ENCODE measurements around the gene PDCD1LG2.

PDCD1LG2 gene

GRCh38 chr9:5532790-5533189 lies 22.5 kb downstream of the PDCD1LG2 start:
- no peak for FAIRE-seq

- no peak for FAIRE-seq
These were observed 26.4 kb downstream of the PDCD1LG2 start for GRCh38 chr9:5536684-5537083.

- FAIRE-seq: no peak
These were observed 33.8 kb downstream of the PDCD1LG2 start for GRCh38 chr9:5543875-5544702.

- FAIRE-seq: no peak
These were observed 39.6 kb downstream of the PDCD1LG2 start for GRCh38 chr9:5549658-5550650.

GRCh38 chr9:5551368-5552150 lies 41.2 kb downstream of the PDCD1LG2 start:
- FAIRE-seq: no peak

- FAIRE-seq: no peak
These were observed 42.0 kb downstream of the PDCD1LG2 start for GRCh38 chr9:5552301-5552700.

GRCh38 chr9:5553211-5553610 lies 42.9 kb downstream of the PDCD1LG2 start:
- FAIRE-seq: no peak

GRCh38 chr9:5554254-5554653 lies 43.9 kb downstream of the PDCD1LG2 start:
- FAIRE-seq: no peak

GRCh38 chr9:5556101-5556705 lies 45.9 kb downstream of the PDCD1LG2 start:
- no peak for FAIRE-seq

GRCh38 chr9:5557606-5558587 lies 47.6 kb downstream of the PDCD1LG2 start:
- no peak for FAIRE-seq

GRCh38 chr9:5559659-5560058 lies 49.3 kb downstream of the PDCD1LG2 start:
- FAIRE-seq: no peak

GRCh38 chr9:5560443-5561100 lies 50.2 kb downstream of the PDCD1LG2 start:
- FAIRE-seq: no peak

- FAIRE-seq: no peak
These were observed 51.6 kb downstream of the PDCD1LG2 start for GRCh38 chr9:5561828-5562488.

- FAIRE-seq: no peak
These were observed 52.6 kb downstream of the PDCD1LG2 start for GRCh38 chr9:5562806-5563416.

GRCh38 chr9:5563417-5563815 lies 53.1 kb downstream of the PDCD1LG2 start:
- FAIRE-seq: no peak

GRCh38 chr9:5563886-5564285 lies 53.6 kb downstream of the PDCD1LG2 start:
- FAIRE-seq: no peak

GRCh38 chr9:5566054-5566618 lies 55.8 kb downstream of the PDCD1LG2 start:
- FAIRE-seq: no peak

- FAIRE-seq: no peak
These were observed 58.5 kb downstream of the PDCD1LG2 start for GRCh38 chr9:5568868-5569267.

- no peak for FAIRE-seq
These were observed 59.1 kb downstream of the PDCD1LG2 start for GRCh38 chr9:5569409-5569808.

Data from islet of Langerhans (tissue), 1 donor.